ENCODE results near the gene MDH1.

Gene MDH1

GRCh38 chr2:63639344-63639743 lies 50.6 kb downstream of the MDH1 start:
- DNase-seq, result no peak

DNA sequence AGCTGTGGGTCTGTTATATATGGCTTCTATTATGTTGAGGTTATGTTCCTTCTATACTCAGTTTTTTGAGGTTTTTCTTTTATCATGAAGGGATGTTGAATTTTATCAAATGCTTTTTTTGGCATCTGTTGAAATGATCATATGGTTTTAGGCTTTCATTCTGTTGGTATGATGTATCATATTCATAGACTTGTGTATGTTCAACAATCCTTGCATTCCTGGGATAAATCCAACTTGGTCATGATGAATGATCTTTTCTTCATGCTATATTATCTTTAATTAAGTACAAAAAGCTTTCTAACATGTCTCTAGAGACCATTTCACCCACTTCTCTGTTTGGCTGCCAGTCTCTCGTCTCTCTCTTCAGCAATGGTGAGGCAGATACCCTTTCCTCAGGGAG lies 54.2 kb downstream of the MDH1 start:
- DNase-seq, result no peak

DNA sequence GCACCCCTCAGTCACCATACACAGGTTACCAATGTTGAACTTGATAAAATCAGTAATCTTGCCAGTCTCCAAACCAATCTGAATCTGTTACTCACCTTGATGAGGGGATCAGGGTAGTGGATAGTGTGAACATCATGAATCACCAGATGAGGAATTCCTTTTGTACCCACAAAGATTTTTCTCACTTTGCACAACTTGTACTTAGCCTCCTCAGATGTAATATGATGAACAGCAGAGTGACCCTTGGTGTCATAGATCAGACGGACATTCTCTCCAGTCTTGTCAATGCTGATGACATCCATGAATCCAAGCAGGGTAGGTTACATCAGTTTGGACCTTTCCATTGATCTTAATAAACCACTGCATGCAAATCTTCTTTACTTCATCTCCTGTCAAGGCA lies 54.7 kb downstream of the MDH1 start:
- DNase-seq, result no peak

- DNase-seq, result no peak
Measured at GRCh38 chr2:63648632-63649031, 59.9 kb downstream of the MDH1 start.

DNA sequence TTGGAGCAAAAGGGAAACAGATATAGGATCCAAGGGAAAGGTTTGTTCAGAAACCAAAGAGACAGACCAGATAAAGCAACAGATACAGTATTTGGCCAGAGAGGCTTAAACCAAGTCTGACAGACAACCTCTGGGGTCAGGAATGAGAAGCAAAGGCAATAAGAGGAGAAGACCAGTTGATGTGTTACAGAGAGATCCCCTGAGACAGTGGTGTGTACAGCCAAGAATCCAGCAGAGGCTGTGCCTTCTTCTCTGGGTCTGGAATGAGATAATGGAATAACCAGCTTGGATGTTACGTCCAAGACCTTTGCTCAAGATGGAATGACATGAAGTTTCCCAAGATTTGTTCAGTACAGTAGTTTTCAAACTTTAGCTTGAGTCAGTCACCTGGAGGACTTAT lies 61.1 kb downstream of the MDH1 start:
- DNase-seq, result no peak

DNA sequence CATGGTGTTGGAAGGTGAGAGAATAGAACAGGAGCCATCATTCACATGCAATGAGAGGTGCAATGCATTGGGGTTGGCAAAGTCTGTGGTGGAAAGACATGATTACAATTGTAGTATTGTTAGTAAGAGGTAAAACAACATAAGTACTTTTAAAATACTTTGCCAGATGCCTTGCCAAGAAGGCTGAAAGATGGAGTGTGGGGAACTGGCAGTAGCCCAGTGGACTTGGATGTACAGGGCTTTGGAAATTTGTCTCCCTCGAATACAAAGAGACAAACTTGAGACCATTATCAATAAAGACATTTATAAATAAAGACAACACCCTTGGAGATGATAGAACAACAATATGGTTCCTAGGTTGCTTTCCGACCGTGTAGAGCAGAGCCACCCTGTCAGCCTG lies 62.0 kb downstream of the MDH1 start:
- no peak for DNase-seq

GRCh38 chr2:63651356-63651755 lies 62.6 kb downstream of the MDH1 start:
- DNase-seq, result no peak

- DNase-seq, result no peak
Measured at GRCh38 chr2:63651861-63652651, 63.3 kb downstream of the MDH1 start.

- DNase-seq, result no peak
Measured at GRCh38 chr2:63652652-63652985, 63.9 kb downstream of the MDH1 start.

DNA sequence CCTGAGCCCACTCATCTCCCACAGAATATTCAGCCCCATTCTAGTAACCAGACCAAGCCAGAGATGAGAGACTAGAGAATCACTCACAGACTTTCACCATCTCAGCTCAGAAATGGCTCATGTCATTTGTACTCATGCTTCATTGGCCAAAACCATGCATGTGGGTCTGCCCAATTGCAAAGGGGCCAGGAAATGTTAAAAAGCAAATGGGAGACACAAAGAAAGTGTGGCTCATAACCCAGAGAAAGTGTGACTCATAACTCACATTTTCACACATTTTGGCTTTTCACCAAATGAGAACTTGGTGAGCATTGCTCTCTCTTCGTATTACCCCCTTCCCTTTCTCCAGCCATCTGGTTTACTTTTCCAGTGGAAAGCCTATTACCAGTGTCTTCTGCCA lies 66.2 kb downstream of the MDH1 start:
- no peak for DNase-seq
